Activated B cell treated with CpG ODN at 0.5 μM for 24 hours (primary cell): ENCODE data around the gene TPD52L1. TPM values are rescaled to one million over a fixed set of nuclear protein-coding genes. Genes with fewer than 3 reads are reported as not detected.

Source experiments
- ATAC-seq: fragments of 200-7000 bp; cut with Tn5 transposase; one replicate; pipeline ENCODE4 v1.10.0; 2021; ENCODE audit warnings: low read depth, mild to moderate bottlenecking, moderate library complexity
- CTCF ChIA-PET: fragments of 350-600 bp; sonication (Branson Sonifier 250); formaldehyde crosslinking; loops from one replicate; lab custom pipeline; 2021; ENCODE audit warnings: antibody characterized with exemption; lab: Charles Lee
- POLR2A ChIA-PET: fragments of 350-600 bp; sonication (Branson Sonifier 250); formaldehyde crosslinking; loops from one replicate; lab custom pipeline; 2021; ENCODE audit warnings: antibody characterized with exemption; lab: Charles Lee
- DNase-seq: peaks from one replicate; pipeline ENCODE4 v3.0.0; 2022
- H3K27ac Mint-ChIP-seq: one replicate; pipeline ENCODE4 v1.8.0; 2020; ENCODE audit warnings: mixed read lengths
- H3K27me3 Mint-ChIP-seq: one replicate; pipeline ENCODE4 v1.8.0; 2021; ENCODE audit warnings: mixed read lengths
- H3K36me3 Mint-ChIP-seq: one replicate; pipeline ENCODE4 v1.8.0; 2021; ENCODE audit warnings: low read depth, mixed read lengths
- H3K4me1 Mint-ChIP-seq: one replicate; pipeline ENCODE4 v1.8.0; 2021; ENCODE audit warnings: mixed read lengths
- H3K4me3 Mint-ChIP-seq: one replicate; pipeline ENCODE4 v1.8.0; 2020; ENCODE audit warnings: mild to moderate bottlenecking, mixed read lengths
- H3K9me3 Mint-ChIP-seq: one replicate; pipeline ENCODE4 v1.8.0; 2020; ENCODE audit warnings: mixed read lengths
- CTCF ChIP-seq: fragments of 200-600 bp; IDR thresholded peaks from one replicate; pipeline ENCODE4 v1.8.0; 2022; ENCODE audit warnings: antibody characterized with exemption, mild to moderate bottlenecking
- intact Hi-C: fragments of 100-400 bp; cut with micrococcal nuclease; formaldehyde crosslinking; loops from one replicate; pipeline ENCODE4 v1.15.1; 2024
- total RNA-seq: library from RNA; stranded (reverse); gene quantifications from 2 replicates; pipeline ENCODE4 v1.2.3, GENCODE V29; 2022

TPD52L1 gene
- total RNA-seq, 1 donor from 2014 or later: not detected

GRCh38 chr6:125111219-125111983, 42.2 kb upstream of the TPD52L1 start:
- no peak overlapping the region for H3K4me3 Mint-ChIP-seq
- H3K9me3 Mint-ChIP-seq: peaks cover 37% of the 10 kb centered on the region
- H3K36me3 Mint-ChIP-seq: no peaks in the 10 kb centered on the region
- no peaks in the 10 kb centered on the region for H3K4me1 Mint-ChIP-seq
- CTCF ChIA-PET: no interaction called here
- no peak for TF ChIP-seq CTCF
- DNase-seq (no peak), ATAC-seq (no peak)
- intact Hi-C loops: no loop called here
- POLR2A ChIA-PET: no interaction called here
- no peak overlapping the region for H3K27ac Mint-ChIP-seq
- H3K27me3 Mint-ChIP-seq: no peaks in the 10 kb centered on the region

DNA sequence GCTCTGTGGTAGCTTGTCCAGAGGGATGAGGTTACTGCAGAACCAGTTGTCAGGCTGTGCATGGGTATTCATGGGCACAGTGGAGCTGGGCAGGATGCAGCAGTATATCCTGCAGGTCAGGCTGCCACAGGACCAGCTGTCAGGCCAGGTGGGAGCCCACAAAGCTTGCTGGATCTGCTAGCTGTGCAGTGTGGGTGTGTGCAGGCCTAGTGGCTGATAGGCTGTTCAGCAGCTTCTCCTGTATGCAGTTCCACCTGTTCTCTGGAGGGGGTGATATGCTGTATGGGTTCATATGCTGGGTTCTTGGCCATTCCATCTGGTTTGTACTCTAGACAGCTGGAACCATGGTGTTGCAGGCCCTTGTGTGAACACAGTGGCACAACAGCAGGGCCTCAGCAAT, 40.6 kb upstream of the TPD52L1 start:
- no peak for TF ChIP-seq CTCF
- ChIA-PET CTCF (interaction anchor here (1.4 kb wide), 1 partner anchor 1310 kb away, joined by 4 read pairs; no protein-coding TSS in a partner anchor), POLR2A (no interaction called here)
- Mint-ChIP-seq H3K9me3 (peaks cover 34% of the 10 kb centered on the region), H3K27ac (no peak overlapping the region), H3K4me1 (no peaks in the 10 kb centered on the region), H3K27me3 (no peaks in the 10 kb centered on the region), H3K36me3 (no peaks in the 10 kb centered on the region), H3K4me3 (no peak overlapping the region)
- intact Hi-C loops: no loop called here
- ATAC-seq (no peak), DNase-seq (no peak)

GRCh38 chr6:125114248-125114858, 39.2 kb upstream of the TPD52L1 start:
- no peak overlapping the region for H3K27ac Mint-ChIP-seq
- no peaks in the 10 kb centered on the region for H3K27me3 Mint-ChIP-seq
- ATAC-seq (no peak), DNase-seq (no peak)
- intact Hi-C loops: no loop called here
- CTCF ChIA-PET: interaction anchor here (1.4 kb wide), 1 partner anchor 1312 kb away, joined by 4 read pairs; no protein-coding TSS in a partner anchor
- POLR2A ChIA-PET: no interaction called here
- H3K4me3 Mint-ChIP-seq: no peak overlapping the region
- peaks cover 26% of the 10 kb centered on the region for H3K9me3 Mint-ChIP-seq
- H3K36me3 Mint-ChIP-seq: no peaks in the 10 kb centered on the region
- H3K4me1 Mint-ChIP-seq: no peaks in the 10 kb centered on the region
- no peak for TF ChIP-seq CTCF

DNA sequence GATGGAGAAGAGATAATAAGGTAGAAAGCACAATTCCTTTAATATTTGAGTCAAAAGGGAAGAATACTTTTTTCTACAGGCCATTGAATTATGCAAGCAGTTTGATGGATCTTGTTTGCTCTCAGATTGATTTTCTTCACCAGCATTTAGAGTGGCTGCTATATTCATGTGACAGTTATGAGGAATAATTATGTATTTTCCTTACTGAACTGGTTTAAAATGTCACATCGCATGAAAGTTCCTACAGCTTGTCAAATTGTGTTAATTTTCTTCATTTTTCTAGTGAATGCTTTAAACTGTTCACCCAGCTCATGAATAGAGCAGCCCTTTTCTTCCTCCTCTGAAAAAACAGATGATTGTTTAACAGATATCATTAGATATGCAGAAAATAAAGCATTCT, 37.4 kb upstream of the TPD52L1 start:
- ChIA-PET POLR2A (no interaction called here), CTCF (no interaction called here)
- DNase-seq (no peak), ATAC-seq (no peak)
- Mint-ChIP-seq H3K27me3 (peaks cover 5% of the 10 kb centered on the region), H3K36me3 (no peaks in the 10 kb centered on the region), H3K4me1 (no peaks in the 10 kb centered on the region), H3K9me3 (peaks cover 10% of the 10 kb centered on the region), H3K4me3 (no peak overlapping the region), H3K27ac (no peak overlapping the region)
- intact Hi-C loops: no loop called here
- no peak for TF ChIP-seq CTCF

DNA sequence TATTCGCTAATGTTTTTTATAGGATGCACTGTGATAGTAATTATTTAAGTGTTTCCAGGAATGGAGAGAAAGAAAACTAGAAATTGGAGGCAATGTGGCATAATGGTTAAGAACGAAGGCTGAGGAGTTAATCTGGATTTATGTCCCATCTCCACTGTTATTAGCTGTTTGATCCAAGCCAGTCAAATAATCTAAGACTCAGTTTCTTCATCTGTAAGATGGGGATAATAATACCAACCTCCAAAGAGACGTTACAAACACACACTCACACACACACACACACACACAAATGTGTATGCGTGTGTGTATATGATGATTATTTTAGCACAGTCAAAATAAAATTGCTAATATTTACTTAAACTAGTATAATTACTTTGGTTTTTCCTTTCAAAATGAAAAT, 36.9 kb upstream of the TPD52L1 start:
- no peak for DNase-seq
- no peak for ATAC-seq
- intact Hi-C loops: no loop called here
- no peak for TF ChIP-seq CTCF
- H3K36me3 Mint-ChIP-seq: no peaks in the 10 kb centered on the region
- no peak overlapping the region for H3K4me3 Mint-ChIP-seq
- no peaks in the 10 kb centered on the region for H3K4me1 Mint-ChIP-seq
- H3K9me3 Mint-ChIP-seq: peaks cover 5% of the 10 kb centered on the region
- H3K27ac Mint-ChIP-seq: no peak overlapping the region
- CTCF ChIA-PET: no interaction called here
- POLR2A ChIA-PET: no interaction called here
- H3K27me3 Mint-ChIP-seq: peaks cover 5% of the 10 kb centered on the region
